Mesothelial cell of epicardium (in vitro differentiated cells): ENCODE results near the gene HAUS5. TPM values are rescaled to one million over a fixed set of nuclear protein-coding genes. Genes with fewer than 3 reads are reported as not detected.

Source experiments
- DNase-seq, 2 experiments: peaks; one replicate each; pipeline ENCODE4 v3.0.0; 2021; ENCODE audit warnings: low spot score in 2 of 2; ENCODE audit not compliant: unreplicated experiment in 2 of 2
- H3K27ac Mint-ChIP-seq: 2 replicates; pipeline ENCODE4 v1.8.0; 2021; ENCODE audit warnings: mixed read lengths
- H3K27me3 Mint-ChIP-seq: 2 replicates; pipeline ENCODE4 v1.8.0; 2021; ENCODE audit warnings: low read depth, mixed read lengths
- H3K36me3 Mint-ChIP-seq: 2 replicates; pipeline ENCODE4 v1.8.0; 2021; ENCODE audit warnings: mixed read lengths
- H3K4me1 Mint-ChIP-seq: 2 replicates; pipeline ENCODE4 v1.8.0; 2021; ENCODE audit warnings: mixed read lengths
- H3K4me3 Mint-ChIP-seq: 2 replicates; pipeline ENCODE4 v1.8.0; 2021; ENCODE audit warnings: mild to moderate bottlenecking, moderate library complexity, mixed read lengths
- H3K9me3 Mint-ChIP-seq: 2 replicates; pipeline ENCODE4 v1.8.0; 2021; ENCODE audit warnings: mixed read lengths
- total RNA-seq: library from RNA; stranded (reverse); gene quantifications from 3 replicates; pipeline ENCODE4 v1.2.1, GENCODE V29; 2021
- TF ChIP-seq, protein P1 (sequence below): fragments of 200-600 bp; sonication (generic); IDR thresholded peaks from one replicate; pipeline ENCODE4 v1.5.0; 2021; ENCODE audit warnings: antibody characterized with exemption; ENCODE audit not compliant: unreplicated experiment

Gene HAUS5
- 28.7 to 33.8 TPM (median 29.0 TPM) in 3 replicates for total RNA-seq

- Mint-ChIP-seq H3K4me3 (peak within 1 kb of the TSS; percentile 83), H3K9me3 (peaks cover 7% of the 10 kb centered on the region), H3K27me3 (peaks cover 2% of the 10 kb centered on the region), H3K36me3 (peaks cover 4% of the 10 kb centered on the region), H3K4me1 (no peaks in the 10 kb centered on the region), H3K27ac (peak within 1 kb of the TSS; percentile 77)
- peak; percentile 94 to 99 for DNase-seq
- TF ChIP-seq, protein P1, sequence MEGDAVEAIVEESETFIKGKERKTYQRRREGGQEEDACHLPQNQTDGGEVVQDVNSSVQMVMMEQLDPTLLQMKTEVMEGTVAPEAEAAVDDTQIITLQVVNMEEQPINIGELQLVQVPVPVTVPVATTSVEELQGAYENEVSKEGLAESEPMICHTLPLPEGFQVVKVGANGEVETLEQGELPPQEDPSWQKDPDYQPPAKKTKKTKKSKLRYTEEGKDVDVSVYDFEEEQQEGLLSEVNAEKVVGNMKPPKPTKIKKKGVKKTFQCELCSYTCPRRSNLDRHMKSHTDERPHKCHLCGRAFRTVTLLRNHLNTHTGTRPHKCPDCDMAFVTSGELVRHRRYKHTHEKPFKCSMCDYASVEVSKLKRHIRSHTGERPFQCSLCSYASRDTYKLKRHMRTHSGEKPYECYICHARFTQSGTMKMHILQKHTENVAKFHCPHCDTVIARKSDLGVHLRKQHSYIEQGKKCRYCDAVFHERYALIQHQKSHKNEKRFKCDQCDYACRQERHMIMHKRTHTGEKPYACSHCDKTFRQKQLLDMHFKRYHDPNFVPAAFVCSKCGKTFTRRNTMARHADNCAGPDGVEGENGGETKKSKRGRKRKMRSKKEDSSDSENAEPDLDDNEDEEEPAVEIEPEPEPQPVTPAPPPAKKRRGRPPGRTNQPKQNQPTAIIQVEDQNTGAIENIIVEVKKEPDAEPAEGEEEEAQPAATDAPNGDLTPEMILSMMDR, result no peak
Measured at GRCh38 chr19:35612559-35613321, at the start of gene HAUS5. Gene HAUS5 (plus strand): TSS chr19:35612735. CDS start chr19:35612795, 60 bp downstream.

GRCh38 chr19:35562776-35563175 lies 49.8 kb upstream of the HAUS5 start:
- Mint-ChIP-seq H3K9me3 (no peaks in the 10 kb centered on the region), H3K36me3 (no peaks in the 10 kb centered on the region), H3K4me1 (peaks cover 2% of the 10 kb centered on the region), H3K27me3 (peaks cover 80% of the 10 kb centered on the region), H3K27ac (no peak overlapping the region), H3K4me3 (no peak overlapping the region)
- DNase-seq, result no peak
- TF ChIP-seq, protein P1, result no peak

DNA sequence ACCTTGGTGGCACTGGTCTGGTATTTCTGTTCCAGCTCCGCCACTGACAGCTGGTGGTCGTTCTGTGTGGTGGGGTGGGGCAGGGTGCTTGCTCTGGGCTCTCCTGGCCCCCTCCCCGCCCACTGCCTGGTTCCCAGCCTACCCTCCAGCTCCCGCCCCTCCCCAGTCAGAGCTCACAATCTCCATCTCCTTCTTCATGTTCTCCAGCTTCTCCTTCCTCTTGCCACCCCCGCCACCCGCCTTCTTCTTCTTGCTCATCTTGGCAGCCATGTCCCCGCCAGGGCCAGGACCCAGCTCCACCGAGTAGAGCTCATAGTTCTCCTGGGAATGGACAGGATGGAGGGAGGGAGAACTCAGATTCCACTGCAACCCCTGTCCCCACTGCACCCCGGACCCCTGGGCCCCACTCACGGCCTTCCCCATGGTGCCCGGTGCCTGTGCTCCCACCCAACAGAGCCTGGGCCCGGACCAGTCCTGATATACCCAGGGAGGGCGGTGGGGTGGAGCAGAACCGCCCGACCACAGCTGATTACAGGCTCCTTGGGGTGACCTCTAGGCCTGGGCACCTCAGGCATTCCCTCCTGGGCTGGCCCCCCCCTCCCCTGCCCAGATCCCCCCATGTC lies 49.2 kb upstream of the HAUS5 start, which contains the start of gene ATP4A:
ATP4A (minus strand) TSS at position 452 of the 623 bp plus-strand sequence; CDS start at position 423, 29 bp downstream.
- peaks cover 77% of the 10 kb centered on the region for H3K27me3 Mint-ChIP-seq
- no peaks in the 10 kb centered on the region for H3K36me3 Mint-ChIP-seq
- TF ChIP-seq, protein P1, result no peak
- no peak within 1 kb of the TSS for H3K4me3 Mint-ChIP-seq
- no peaks in the 10 kb centered on the region for H3K9me3 Mint-ChIP-seq
- H3K27ac Mint-ChIP-seq, result no peak within 1 kb of the TSS
- H3K4me1 Mint-ChIP-seq, result no peaks in the 10 kb centered on the region
- no peak for DNase-seq

DNA sequence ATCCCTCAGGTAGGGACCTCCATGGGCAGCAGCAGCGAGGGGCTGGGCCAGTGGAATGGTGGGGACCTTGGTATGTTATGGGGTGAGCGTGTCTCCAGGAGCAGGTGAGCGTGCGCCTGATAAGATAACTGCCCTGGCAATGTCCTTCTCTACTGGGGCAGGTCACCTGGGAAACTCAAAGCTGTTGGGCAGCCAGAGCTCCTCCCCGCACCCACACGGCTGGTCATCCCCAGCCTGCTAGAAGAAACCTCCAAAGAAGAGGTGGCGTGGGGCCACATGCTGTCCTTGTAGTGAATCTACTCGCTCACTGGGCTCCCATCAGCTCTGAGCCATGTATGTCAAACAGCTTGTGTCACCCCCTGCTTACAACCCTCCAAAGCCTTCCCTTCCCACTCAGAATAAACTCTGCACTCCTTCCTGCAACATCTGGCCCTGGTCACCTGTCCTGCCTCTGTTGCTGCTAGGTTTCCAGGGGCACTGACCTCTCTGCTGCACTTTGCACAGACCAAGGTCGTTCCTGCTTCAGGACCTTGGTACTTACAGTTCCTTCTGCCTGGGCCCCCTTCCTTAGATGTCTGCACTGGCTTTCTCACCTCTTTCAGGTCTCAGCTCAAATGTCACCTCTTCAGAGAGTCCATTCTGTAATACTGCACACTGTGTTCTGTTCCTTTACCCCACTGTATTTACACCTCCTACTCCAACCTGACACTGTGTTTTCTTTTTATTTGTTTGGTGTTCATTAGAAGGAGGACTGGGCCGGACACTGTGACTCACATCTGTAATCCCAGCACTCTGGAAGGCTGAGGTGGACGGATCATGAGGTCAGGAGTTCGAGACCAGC lies 47.3 kb upstream of the HAUS5 start:
- TF ChIP-seq, protein P1, result no peak
- H3K27me3 Mint-ChIP-seq, result peaks cover 69% of the 10 kb centered on the region
- no peak overlapping the region for H3K4me3 Mint-ChIP-seq
- H3K27ac Mint-ChIP-seq, result no peak overlapping the region
- DNase-seq, result no peak
- H3K9me3 Mint-ChIP-seq, result no peaks in the 10 kb centered on the region
- no peaks in the 10 kb centered on the region for H3K36me3 Mint-ChIP-seq
- H3K4me1 Mint-ChIP-seq, result no peaks in the 10 kb centered on the region

DNA sequence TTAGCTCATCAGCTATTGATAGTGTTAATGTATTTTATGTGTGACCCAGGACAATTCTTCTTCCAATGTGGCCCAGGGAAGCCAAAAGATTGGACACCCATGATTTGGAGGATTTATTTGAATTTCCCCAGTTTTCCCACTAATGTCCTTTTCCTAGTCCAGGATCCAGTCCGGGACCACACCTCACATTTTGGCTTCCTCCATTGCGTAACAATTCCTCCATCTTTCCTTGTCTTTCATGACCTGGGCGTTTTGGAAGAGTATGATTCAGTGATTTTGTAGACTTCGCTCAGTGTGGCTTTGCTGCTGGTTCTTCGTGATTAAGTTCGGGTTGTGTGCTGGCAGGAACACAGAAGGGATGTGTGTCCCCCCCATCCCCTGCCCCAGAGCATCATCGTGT lies 45.8 kb upstream of the HAUS5 start:
- Mint-ChIP-seq H3K27me3 (peaks cover 65% of the 10 kb centered on the region), H3K4me3 (no peak overlapping the region), H3K4me1 (no peaks in the 10 kb centered on the region), H3K36me3 (no peaks in the 10 kb centered on the region), H3K27ac (no peak overlapping the region), H3K9me3 (no peaks in the 10 kb centered on the region)
- no peak for DNase-seq
- TF ChIP-seq, protein P1, result no peak
